HG03439 (cell line): ENCODE measurements around the gene TCF7.
"Not testable (repeated sequence)": the region's sequence is repeated elsewhere in the genome, so short reads cannot be mapped to it uniquely, and the experiment has no call there.

ENCODE experiments used
- ATAC-seq: cut with Tn5 transposase; IDR thresholded peaks from one replicate; pipeline ENCODE4 v1.9.1; 2021; ENCODE audit warnings: mild to moderate bottlenecking, moderate library complexity; ENCODE audit not compliant: unreplicated experiment

The TCF7 gene

GRCh38 chr5:134142806-134143205 lies 28.3 kb downstream of the TCF7 start:
- no peak for ATAC-seq

- ATAC-seq = no peak
These were observed 28.9 kb downstream of the TCF7 start for GRCh38 chr5:134143431-134143830.

GRCh38 chr5:134143944-134144941 lies 29.8 kb downstream of the TCF7 start:
- no peak for ATAC-seq

GRCh38 chr5:134145041-134145757 lies 30.7 kb downstream of the TCF7 start:
- ATAC-seq = no peak

GRCh38 chr5:134145779-134146581 lies 31.5 kb downstream of the TCF7 start:
- no peak for ATAC-seq

- ATAC-seq = no peak
These were observed 32.4 kb downstream of the TCF7 start for GRCh38 chr5:134146651-134147518.

GRCh38 chr5:134148316-134148715 lies 33.8 kb downstream of the TCF7 start:
- no peak for ATAC-seq

- no peak for ATAC-seq
These were observed 34.6 kb downstream of the TCF7 start for GRCh38 chr5:134148986-134149539.

GRCh38 chr5:134149571-134150303 lies 35.3 kb downstream of the TCF7 start:
- ATAC-seq = no peak

- no peak for ATAC-seq
These were observed 37.2 kb downstream of the TCF7 start for GRCh38 chr5:134151723-134152122.

- not testable (repeated sequence) for ATAC-seq
These were observed 37.8 kb downstream of the TCF7 start for GRCh38 chr5:134152173-134152832.

- no peak for ATAC-seq
These were observed 38.8 kb downstream of the TCF7 start for GRCh38 chr5:134153241-134153640.

GRCh38 chr5:134153657-134154056 lies 39.2 kb downstream of the TCF7 start:
- ATAC-seq = no peak

- no peak for ATAC-seq
These were observed 47.3 kb downstream of the TCF7 start for GRCh38 chr5:134161513-134162395.

- no peak for ATAC-seq
These were observed 48.1 kb downstream of the TCF7 start for GRCh38 chr5:134162592-134162991.

- ATAC-seq = no peak
These were observed 57.5 kb downstream of the TCF7 start for GRCh38 chr5:134171972-134172371.
